IPS-11a (cell line): ENCODE measurements around the gene KRT80.

Experiments used
- H3K4me3 ChIP-seq: one replicate; pipeline ENCODE4 v1.5.1; 2013; ENCODE audit warnings: low read depth, low read length, control low read depth

KRT80 gene

DNA sequence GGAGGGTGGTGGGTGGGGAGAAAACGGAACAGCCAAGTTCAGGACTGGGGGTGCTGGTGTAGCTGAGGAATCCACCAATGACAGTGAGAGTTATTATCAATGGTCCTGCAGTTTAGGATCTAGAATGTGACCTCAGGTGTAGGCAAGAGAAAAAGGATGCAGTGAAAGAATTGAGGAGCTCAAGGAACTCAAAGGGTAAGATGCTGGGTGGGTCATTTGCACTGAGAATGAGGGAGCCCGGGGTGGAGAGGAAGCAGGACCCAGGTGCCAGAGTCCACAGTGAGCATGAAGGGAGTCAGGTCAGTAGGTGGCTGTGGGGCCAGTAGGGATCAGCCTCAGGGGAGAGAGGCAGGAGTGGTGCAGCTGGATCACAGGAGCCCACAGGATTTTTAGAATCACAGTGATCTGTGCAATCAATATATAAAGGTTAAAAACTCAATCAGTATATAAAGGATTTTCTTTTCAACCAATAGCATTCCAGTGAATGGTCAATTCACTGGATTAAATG is 38.1 kb upstream of the KRT80 start:
- H3K4me3 ChIP-seq, result no peak overlapping the region

GRCh38 chr12:52228931-52229330 is 37.1 kb upstream of the KRT80 start:
- no peak overlapping the region for H3K4me3 ChIP-seq

DNA sequence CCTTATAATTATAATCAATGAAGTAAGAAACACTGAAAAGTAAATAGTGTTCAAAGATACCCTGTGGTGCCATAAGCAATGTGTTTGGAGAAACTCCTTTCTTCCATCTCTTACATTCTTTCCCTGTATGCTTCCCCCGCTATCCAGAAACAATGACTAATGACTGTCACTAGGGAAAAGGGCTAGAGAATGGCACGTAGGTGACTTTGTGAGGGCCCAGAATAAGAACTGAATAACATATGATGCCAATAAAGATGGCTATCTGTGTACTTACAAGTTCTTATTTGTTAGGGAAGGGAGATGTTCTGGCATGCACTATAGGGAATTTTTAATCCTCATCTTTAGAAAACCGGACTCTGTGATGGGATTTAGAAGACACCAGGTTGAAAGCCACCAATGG is 36.6 kb upstream of the KRT80 start:
- no peak overlapping the region for H3K4me3 ChIP-seq

GRCh38 chr12:52227606-52228166 is 35.9 kb upstream of the KRT80 start:
- no peak overlapping the region for H3K4me3 ChIP-seq

- no peak overlapping the region for H3K4me3 ChIP-seq
Measured at GRCh38 chr12:52226446-52226845, 34.6 kb upstream of the KRT80 start.

- no peak overlapping the region for H3K4me3 ChIP-seq
Measured at GRCh38 chr12:52225752-52226151, 33.9 kb upstream of the KRT80 start.

- H3K4me3 ChIP-seq, result no peak overlapping the region
Measured at GRCh38 chr12:52224151-52224550, 32.3 kb upstream of the KRT80 start.

DNA sequence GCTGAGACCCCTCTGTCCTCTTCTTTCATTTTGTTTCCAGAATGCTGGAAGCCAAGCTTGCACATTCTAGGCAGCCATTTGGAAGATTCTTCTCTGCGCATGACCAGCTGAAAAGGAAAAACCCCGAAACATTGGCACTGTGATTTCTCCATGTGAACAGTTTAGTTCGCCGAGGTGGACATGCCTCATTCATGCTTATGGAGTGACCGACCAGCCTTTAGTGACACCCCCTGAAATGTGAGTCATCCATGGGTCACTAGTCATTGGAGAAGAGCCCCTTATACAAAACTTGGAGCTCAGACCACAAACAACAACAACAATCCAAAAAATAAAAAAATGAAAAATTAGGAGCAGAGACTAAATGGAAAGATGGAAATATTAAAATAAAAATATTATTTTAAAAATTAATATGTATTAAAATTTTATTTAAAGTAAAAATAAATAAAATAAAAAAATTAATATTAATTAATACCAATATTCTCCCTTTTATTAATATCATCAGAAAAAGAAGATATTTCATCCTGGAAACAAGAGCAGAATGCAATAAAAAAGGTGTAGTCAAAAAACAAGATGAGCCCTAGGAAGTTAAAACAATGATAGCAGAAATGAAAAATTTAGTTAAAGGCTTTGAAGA is 31.7 kb upstream of the KRT80 start:
- no peak overlapping the region for H3K4me3 ChIP-seq

- no peak overlapping the region for H3K4me3 ChIP-seq
Measured at GRCh38 chr12:52222692-52223091, 30.9 kb upstream of the KRT80 start.

DNA sequence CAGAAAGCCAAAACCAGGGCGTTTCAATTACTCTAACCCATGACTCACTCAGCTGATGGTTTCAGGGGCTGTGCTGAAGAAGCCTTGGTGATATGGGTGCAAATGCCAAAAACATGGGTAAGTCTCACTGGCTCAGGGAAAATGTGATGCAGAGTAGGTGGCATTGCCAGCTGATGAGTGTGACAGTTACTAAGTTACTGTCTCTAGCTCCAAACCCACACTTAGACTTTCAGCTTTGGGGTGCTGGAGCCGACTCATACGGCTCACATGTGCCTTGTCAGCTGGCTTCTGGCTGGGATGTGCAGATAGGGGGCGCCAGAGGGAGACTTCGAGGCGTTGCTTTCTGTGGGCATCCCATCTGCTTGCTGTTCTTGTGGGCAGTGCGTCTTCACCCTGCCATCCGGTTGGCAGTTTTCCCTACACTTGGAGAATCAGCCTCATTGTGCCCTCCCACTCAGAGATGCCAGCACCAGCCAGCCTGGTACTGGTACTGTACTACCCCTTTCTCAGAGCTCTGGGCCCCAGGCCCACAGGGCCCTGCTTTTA is 30.2 kb upstream of the KRT80 start:
- H3K4me3 ChIP-seq, result no peak overlapping the region

DNA sequence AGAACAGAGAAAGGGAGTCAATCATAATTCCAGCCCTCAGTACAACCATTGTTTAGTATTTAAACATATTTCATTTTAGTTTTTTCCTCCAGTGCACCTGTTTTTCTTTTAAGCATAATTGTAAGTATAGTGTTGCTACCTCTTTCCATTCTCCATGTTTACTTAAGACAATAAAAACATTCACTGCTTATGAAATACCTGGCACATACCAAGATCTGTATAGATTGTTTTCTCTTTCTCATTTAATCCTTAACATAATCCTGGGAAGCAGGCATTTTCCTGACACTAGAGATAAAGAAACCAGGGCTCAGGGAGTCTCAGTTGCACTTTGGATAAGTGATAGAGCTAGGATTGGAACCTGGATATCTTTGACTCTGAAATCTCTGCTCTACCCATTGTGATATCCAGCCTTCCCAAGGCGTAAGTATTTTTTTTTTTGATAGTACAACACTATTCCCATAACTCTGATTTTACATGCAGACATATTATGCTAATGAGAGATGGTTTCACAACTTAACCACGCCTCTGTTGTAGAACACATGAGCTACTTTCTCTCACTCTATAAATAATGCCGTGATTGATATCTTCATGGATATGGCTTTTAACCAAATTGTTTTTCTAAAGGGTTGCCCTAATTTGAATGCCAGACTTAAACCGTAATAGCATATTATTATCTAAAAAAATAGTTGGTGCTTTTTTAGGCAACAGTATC is 29.4 kb upstream of the KRT80 start:
- no peak overlapping the region for H3K4me3 ChIP-seq

DNA sequence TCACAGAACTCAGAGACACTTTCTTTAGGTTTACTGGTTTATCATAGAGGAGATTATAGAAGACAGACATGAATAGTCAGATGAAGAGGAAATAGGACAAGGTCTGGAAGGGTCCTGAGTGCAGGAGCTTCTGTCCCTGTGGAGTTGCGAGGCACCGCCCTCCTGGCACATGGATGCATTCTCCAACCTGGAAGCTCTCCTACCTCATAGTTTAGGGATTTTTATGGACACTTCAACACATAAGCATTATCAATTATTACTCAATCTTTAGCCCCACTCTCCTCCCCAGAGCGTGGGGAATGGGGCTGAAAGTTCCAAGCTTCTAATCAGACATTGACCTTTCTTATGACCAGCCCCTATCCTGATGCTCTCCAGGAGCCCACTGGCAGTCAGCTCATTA is 28.7 kb upstream of the KRT80 start:
- H3K4me3 ChIP-seq, result no peak overlapping the region

DNA sequence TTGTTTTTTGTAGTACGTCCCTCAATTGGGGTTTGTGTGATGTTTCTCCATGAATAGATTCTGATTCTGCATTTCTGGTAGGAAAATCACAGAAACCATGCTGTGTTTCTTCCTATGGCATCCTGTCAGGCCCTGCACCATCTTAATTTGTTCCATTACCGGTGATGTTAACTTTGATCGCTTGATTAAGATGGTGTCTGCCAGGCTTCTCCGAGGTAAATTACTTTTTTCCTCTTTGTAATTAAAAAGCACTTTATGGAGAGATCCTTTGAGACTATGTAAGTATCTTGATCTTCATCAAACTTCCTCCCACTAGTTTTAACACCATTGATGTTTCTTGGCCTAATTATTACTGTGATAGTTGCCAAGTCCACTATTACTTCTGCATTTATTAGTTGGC is 26.2 kb upstream of the KRT80 start:
- no peak overlapping the region for H3K4me3 ChIP-seq

DNA sequence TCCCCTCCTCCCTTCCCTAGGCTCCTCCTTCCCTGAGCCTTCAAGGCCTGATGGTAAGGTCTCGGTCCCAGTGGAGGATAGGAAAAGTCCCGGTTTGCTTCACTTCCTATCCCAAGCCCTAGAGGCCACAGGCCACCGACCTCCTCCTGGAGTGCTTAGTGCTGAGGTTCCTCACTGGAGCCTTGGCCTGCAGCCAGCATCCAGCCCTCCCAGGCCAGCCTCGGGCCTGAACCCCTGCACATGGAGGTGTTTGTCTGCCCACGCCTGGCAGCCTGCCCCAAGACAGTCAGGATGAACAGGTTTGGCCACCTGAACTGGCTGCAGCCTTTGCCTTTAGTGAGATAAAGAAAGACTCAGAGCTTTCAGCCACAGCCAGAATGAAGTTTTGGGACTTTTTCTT is 25.4 kb upstream of the KRT80 start:
- H3K4me3 ChIP-seq, result no peak overlapping the region

GRCh38 chr12:52216807-52217206 is 25.0 kb upstream of the KRT80 start:
- no peak overlapping the region for H3K4me3 ChIP-seq

DNA sequence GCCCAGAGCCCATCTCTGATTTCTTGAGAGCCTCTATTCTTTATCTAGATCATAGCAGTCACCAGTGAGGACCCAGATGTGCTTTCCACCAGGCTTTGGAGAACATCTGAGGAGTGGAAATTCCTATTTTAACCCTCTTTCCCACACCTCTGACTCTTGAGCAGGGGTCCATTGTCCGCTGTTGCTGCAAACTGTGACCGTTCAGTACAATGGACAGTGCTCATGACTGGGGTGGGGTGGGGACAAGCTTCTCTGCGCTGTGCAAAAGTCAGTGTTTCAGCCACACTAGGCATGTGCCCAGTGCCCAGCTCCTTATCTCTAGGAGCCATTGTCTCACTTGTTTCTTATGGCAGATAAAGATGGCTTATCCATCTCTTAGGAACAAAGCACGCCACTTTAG is 24.3 kb upstream of the KRT80 start:
- H3K4me3 ChIP-seq, result no peak overlapping the region

DNA sequence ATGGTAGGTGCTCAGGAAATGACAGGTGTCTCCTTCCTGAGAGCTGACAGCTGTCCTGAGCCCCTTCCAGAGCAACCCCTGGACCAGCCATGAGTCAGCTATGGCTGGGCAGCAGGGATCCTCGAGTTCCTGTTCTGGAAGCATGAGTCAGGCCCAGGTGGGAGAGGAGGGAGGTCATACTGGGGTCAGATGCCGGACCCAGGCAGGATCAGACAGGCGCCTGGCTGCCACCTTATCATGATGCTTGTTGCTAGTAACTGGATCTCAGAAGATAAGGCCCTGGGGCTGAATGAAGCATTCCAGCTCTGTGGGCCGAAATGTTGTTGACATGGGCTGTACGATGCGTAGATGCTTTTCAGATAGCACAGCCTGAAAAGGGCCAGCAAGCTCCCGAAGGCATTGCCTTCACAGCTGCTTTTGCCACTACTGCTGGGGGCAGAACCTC is 23.8 kb upstream of the KRT80 start:
- H3K4me3 ChIP-seq, result no peak overlapping the region

DNA sequence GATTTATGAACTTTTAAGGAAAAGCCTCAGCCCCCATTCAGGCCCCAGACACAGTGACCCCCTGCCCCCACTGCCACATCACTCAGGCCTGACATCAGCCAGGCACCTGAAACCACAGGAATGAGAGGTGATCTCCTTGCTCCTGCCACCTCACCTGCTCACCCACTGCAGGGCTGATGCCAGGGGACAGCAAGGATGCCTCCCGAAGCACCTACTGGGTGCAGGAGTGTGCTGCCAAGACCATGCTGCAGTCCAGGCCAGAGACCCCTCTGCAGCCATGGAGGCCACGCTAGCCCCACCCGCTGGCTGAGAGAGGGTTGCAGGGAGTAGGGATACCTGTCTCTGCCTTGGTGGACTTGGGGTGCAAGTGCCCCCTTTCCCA is 22.6 kb upstream of the KRT80 start:
- H3K4me3 ChIP-seq, result no peak overlapping the region

DNA sequence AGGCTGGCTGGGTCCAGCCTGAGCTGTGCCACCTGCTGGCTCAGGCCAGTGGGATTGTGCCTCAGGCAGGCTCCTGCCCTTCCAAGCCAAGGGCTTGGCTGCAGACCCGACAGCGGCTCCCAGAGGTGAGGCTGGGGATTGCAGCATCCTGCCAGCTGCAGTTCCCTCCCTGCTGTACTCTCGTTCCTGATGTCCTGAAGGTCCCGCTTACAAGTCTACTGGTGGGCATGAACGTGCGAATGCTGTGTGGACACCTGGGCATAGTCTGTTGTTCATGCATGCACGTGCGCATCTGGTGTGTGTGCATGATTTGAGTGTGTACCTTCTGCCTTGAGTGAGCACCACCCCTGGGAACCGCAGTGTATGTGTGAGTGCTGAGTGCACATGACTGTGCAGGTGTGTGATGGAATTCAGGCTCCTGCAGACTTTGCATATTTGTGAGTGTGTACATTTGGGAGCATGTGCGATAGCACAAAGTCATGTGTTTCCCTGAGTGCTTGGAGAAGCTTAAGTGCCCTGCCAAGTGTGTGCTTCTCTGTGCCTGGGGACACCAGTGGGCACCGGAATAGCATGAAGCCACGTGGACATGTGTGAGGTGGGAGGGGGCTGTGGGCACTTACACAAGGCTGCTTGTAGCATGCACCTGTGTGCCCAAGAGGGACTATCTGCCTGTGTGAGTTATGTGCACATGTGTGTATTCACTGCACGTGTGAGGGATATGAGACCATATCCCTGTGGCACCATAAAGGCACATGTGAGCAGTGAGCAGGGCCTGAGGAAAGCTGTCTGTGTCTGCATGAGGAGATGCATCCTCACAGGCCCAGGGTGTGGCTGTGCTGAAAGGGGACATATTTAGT is 22.0 kb upstream of the KRT80 start:
- no peak overlapping the region for H3K4me3 ChIP-seq

GRCh38 chr12:52212701-52213563 is 21.1 kb upstream of the KRT80 start:
- no peak overlapping the region for H3K4me3 ChIP-seq
